ENCODE results near the gene MINDY4. TPM values are rescaled to one million over a fixed set of nuclear protein-coding genes. Genes with fewer than 3 reads are reported as not detected.

MINDY4 gene
- total RNA-seq, 4 donors from 2014 or later, result 4.6 to 14.1 (median 6.8) TPM

DNA sequence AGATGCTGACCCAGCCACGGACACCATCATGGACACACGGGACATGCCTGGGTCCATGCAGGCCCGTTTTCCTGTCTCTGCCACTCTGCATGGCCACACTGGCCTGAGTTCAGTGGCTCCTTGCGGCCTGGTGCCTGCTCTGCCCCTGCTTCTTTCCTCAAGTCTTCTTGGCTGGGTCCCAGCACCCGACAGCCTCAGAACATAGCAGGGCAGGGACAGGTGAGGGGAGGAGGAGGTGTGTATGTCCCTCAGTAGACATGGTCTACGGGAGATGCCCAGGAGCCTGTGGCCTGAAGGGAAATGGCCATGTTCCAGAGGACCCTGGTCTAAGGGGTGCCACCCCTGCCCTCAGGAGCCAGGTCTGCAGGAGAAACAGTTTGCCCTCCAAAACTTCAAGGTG is 138.2 kb downstream of the MINDY4 start:
- H3K9me3 ChIP-seq, result no peaks in the 10 kb centered on the region
- in situ Hi-C loops (cut with MboI; ENCODE audit: low pct_ligation_motif_present in 1 of 4, low pct_unique_long_range_greater_than_20kb in 1 of 4, low sequenced_read_pairs in 3 of 4) (no loop called here), intact Hi-C loops (cut with DNase I; ENCODE audit: low total_unique reads) (no loop called here)
- no peaks in the 10 kb centered on the region for H3K36me3 ChIP-seq
- no peak overlapping the region for H3K4me3 ChIP-seq
- H3K27me3 ChIP-seq, result no peaks in the 10 kb centered on the region
- H3K4me1 ChIP-seq, result peaks cover 24 to 71% (median 54%) of the 10 kb centered on the region in 4 donors
- 74% methylated on average over 6 of the region's 6 CpGs; no CpG with 5 or more reads in 1 of the 2 donors for WGBS, 2 donors (ENCODE audit: low coverage in 1 of 2)
- TF ChIP-seq, protein P1, sequence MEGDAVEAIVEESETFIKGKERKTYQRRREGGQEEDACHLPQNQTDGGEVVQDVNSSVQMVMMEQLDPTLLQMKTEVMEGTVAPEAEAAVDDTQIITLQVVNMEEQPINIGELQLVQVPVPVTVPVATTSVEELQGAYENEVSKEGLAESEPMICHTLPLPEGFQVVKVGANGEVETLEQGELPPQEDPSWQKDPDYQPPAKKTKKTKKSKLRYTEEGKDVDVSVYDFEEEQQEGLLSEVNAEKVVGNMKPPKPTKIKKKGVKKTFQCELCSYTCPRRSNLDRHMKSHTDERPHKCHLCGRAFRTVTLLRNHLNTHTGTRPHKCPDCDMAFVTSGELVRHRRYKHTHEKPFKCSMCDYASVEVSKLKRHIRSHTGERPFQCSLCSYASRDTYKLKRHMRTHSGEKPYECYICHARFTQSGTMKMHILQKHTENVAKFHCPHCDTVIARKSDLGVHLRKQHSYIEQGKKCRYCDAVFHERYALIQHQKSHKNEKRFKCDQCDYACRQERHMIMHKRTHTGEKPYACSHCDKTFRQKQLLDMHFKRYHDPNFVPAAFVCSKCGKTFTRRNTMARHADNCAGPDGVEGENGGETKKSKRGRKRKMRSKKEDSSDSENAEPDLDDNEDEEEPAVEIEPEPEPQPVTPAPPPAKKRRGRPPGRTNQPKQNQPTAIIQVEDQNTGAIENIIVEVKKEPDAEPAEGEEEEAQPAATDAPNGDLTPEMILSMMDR (IDR thresholded peaks at IDR 0.05), result no peak
- TF ChIP-seq EP300 (IDR thresholded peaks at IDR 0.05; ENCODE audit: low read depth) (no peak), POLR2AphosphoS5 (IDR thresholded peaks at IDR 0.05) (no peak), POLR2A (IDR thresholded peaks at IDR 0.05) (no peak)
- no peak for DNase-seq
- H3K27ac ChIP-seq, result peak overlapping the region in 2 of 4 donors; percentile 72 to 87

DNA sequence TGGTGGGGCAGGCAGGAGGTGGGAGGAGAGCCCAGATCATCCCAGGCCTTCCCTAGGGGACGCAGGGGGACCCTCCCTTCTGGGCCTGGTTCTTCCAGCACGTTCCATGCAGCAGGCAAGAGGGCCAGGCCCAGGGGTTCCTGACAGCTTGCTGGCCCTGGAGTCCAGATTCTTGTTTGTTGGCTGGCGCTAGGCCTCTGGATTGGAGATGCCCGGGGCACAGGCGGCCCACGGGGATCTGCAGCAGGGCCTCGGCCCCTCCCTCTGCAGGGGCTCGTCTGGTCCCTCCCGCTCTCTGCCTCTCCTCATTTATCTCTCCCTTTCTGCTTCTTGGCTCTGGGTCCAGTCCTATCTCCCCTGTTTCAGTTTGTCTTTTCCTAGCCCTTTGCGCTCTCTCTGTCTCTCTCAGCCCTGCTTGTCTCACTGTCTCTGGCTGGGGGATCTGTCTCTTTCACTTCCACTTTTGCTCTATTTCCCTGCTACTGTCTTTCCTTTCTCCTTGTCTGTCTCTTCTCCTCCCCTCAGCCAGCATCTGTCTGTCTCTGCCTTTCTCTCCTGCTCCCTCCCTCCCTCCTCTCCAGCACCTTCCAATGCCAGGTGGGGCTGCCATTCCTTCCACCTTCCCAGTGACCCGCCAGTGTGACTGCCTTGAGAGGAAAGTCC is 139.3 kb downstream of the MINDY4 start:
- Histone ChIP-seq H3K4me1 (peaks cover 23 to 71% (median 55%) of the 10 kb centered on the region in 4 donors), H3K27ac (peak overlapping the region; percentile 59 to 87 (median 77)), H3K9me3 (no peaks in the 10 kb centered on the region), H3K4me3 (no peak overlapping the region), H3K27me3 (no peaks in the 10 kb centered on the region), H3K36me3 (no peaks in the 10 kb centered on the region)
- intact Hi-C loops (cut with DNase I; ENCODE audit: low total_unique reads) (loop anchor here (10.0 kb wide), 1 partner anchor 106 kb away; no protein-coding TSS in a partner anchor), in situ Hi-C loops (cut with MboI; ENCODE audit: low pct_ligation_motif_present in 1 of 4, low pct_unique_long_range_greater_than_20kb in 1 of 4, low sequenced_read_pairs in 3 of 4) (no loop called here)
- DNase-seq, result no peak
- WGBS, 2 donors (ENCODE audit: low coverage in 1 of 2), result 58 to 77% methylated on average over 5 to 10 of the region's 11 CpGs
- TF ChIP-seq POLR2AphosphoS5 (IDR thresholded peaks at IDR 0.05), result no peak
- TF ChIP-seq POLR2A (IDR thresholded peaks at IDR 0.05), result no peak
- TF ChIP-seq EP300 (IDR thresholded peaks at IDR 0.05; ENCODE audit: low read depth), result no peak
- TF ChIP-seq, protein P1 (IDR thresholded peaks at IDR 0.05), result no peak

DNA sequence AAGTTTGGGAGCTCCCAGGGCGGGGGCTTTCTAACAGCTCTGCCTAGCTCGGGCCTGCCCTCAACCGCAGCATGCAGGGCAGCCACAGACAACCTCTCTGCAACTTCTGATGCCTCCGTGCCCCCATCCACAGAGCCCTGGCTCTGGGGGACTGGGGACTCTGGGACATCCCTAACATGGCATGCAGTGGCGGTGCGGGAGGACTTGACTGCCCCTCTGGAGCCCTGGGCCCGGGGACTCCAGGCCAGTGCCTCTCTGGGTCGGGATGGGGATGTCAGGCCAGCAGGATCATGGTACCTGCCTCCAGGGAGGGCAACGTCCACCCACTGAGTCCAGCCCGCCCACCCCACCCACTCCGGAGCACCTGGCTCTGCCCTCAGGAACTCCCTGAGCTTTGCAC is 139.9 kb downstream of the MINDY4 start:
- Histone ChIP-seq H3K27ac (peak overlapping the region; percentile 59 to 87 (median 77)), H3K4me3 (peak overlapping the region in 2 of 4 donors; percentile 27 to 34), H3K9me3 (no peaks in the 10 kb centered on the region), H3K4me1 (peaks cover 19 to 67% (median 51%) of the 10 kb centered on the region in 4 donors), H3K36me3 (no peaks in the 10 kb centered on the region), H3K27me3 (no peaks in the 10 kb centered on the region)
- in situ Hi-C loops (cut with MboI; ENCODE audit: low pct_ligation_motif_present in 1 of 4, low pct_unique_long_range_greater_than_20kb in 1 of 4, low sequenced_read_pairs in 3 of 4) (no loop called here), intact Hi-C loops (cut with DNase I; ENCODE audit: low total_unique reads) (loop anchor here (10.0 kb wide), 1 partner anchor 106 kb away; no protein-coding TSS in a partner anchor)
- TF ChIP-seq EP300 (IDR thresholded peaks at IDR 0.05; ENCODE audit: low read depth), result no peak
- no peak for TF ChIP-seq POLR2A (IDR thresholded peaks at IDR 0.05)
- no peak for TF ChIP-seq POLR2AphosphoS5 (IDR thresholded peaks at IDR 0.05)
- TF ChIP-seq, protein P1 (IDR thresholded peaks at IDR 0.05), result no peak
- 46% methylated on average over 11 of the region's 11 CpGs; no CpG with 5 or more reads in 1 of the 2 donors for WGBS, 2 donors (ENCODE audit: low coverage in 1 of 2)
- DNase-seq, result no peak

DNA sequence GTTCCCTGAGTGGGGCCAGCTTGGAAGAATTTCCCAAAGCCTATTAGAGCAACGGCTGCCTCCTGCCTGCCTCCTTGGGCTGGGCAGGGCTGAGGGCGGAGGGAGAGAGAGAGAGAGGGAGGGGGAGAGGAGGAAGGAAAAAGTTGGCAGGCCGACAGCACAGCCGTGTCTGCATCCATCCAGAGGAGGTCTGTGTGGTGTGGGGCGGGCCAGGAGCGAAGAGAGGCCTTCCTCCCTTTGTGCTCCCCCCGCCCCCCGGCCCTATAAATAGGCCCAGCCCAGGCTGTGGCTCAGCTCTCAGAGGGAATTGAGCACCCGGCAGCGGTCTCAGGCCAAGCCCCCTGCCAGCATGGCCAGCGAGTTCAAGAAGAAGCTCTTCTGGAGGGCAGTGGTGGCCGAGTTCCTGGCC is 140.3 kb downstream of the MINDY4 start, which contains the start of gene AQP1:
TSS of gene AQP1 (plus strand) at position 293 of the 409 bp plus-strand sequence. CDS start at position 350, 57 bp downstream.
- Histone ChIP-seq H3K27me3 (no peaks in the 10 kb centered on the region), H3K4me1 (peaks cover 17 to 63% (median 47%) of the 10 kb centered on the region in 4 donors), H3K9me3 (no peaks in the 10 kb centered on the region), H3K36me3 (no peaks in the 10 kb centered on the region), H3K27ac (peak within 1 kb of the TSS; percentile 59 to 87 (median 77)), H3K4me3 (peak within 1 kb of the TSS in 3 of 4 donors; percentile 15 to 34 (median 27))
- TF ChIP-seq EP300 (IDR thresholded peaks at IDR 0.05; ENCODE audit: low read depth) (no peak), POLR2AphosphoS5 (IDR thresholded peaks at IDR 0.05) (peak; percentile 73 to 93 (median 75)), POLR2A (IDR thresholded peaks at IDR 0.05) (peak; percentile 80)
- TF ChIP-seq, protein P1 (IDR thresholded peaks at IDR 0.05), result no peak
- peak; percentile 83 for DNase-seq
- 17 to 23% methylated on average over 6 to 12 of the region's 12 CpGs for WGBS, 2 donors (ENCODE audit: low coverage in 1 of 2)
- intact Hi-C loops (cut with DNase I; ENCODE audit: low total_unique reads), result loop anchor here (10.0 kb wide), 1 partner anchor 107 kb away; no protein-coding TSS in a partner anchor
- in situ Hi-C loops (cut with MboI; ENCODE audit: low pct_ligation_motif_present in 1 of 4, low pct_unique_long_range_greater_than_20kb in 1 of 4, low sequenced_read_pairs in 3 of 4), result no loop called here

Data from transverse colon (tissue), 4 donors.